ENCODE measurements around the gene NAV2. TPM values are rescaled to one million over a fixed set of nuclear protein-coding genes. Genes with fewer than 3 reads are reported as not detected.

NAV2 gene
- polyA plus RNA-seq, 5 donors = 14.5 to 25.1 (median 21.0) TPM

- DNase-seq = no peak
Measured at GRCh38 chr11:19774817-19775580, 62.4 kb downstream of the NAV2 start.

GRCh38 chr11:19775622-19776021 lies 63.0 kb downstream of the NAV2 start:
- no peak for DNase-seq

- DNase-seq = no peak
Measured at GRCh38 chr11:19777039-19777376, 64.4 kb downstream of the NAV2 start.

- DNase-seq = no peak
Measured at GRCh38 chr11:19777377-19778102, 64.9 kb downstream of the NAV2 start.

- DNase-seq = no peak
Measured at GRCh38 chr11:19779740-19780139, 67.1 kb downstream of the NAV2 start.

GRCh38 chr11:19781351-19781750 lies 68.7 kb downstream of the NAV2 start:
- no peak for DNase-seq

GRCh38 chr11:19785265-19785664 lies 72.6 kb downstream of the NAV2 start:
- no peak for DNase-seq

- DNase-seq = no peak
Measured at GRCh38 chr11:19786644-19787043, 74.0 kb downstream of the NAV2 start.

- DNase-seq = no peak
Measured at GRCh38 chr11:19788435-19788834, 75.8 kb downstream of the NAV2 start.

- no peak for DNase-seq
Measured at GRCh38 chr11:19789245-19789644, 76.6 kb downstream of the NAV2 start.

GRCh38 chr11:19789835-19790710 lies 77.4 kb downstream of the NAV2 start:
- DNase-seq = no peak

GRCh38 chr11:19790831-19791552 lies 78.4 kb downstream of the NAV2 start:
- DNase-seq = no peak

- no peak for DNase-seq
Measured at GRCh38 chr11:19792510-19792909, 79.9 kb downstream of the NAV2 start.

GRCh38 chr11:19793326-19793725 lies 80.7 kb downstream of the NAV2 start:
- no peak for DNase-seq

GRCh38 chr11:19794161-19794560 lies 81.5 kb downstream of the NAV2 start:
- no peak for DNase-seq

GRCh38 chr11:19795082-19795481 lies 82.4 kb downstream of the NAV2 start:
- DNase-seq = no peak

- no peak for DNase-seq
Measured at GRCh38 chr11:19800162-19800561, 87.5 kb downstream of the NAV2 start.

GRCh38 chr11:19800714-19801519 lies 88.3 kb downstream of the NAV2 start:
- no peak for DNase-seq

- DNase-seq = no peak
Measured at GRCh38 chr11:19802773-19803293, 90.2 kb downstream of the NAV2 start.

GRCh38 chr11:19803506-19803998 lies 90.9 kb downstream of the NAV2 start:
- DNase-seq = peak in 1 of 2 donors; percentile 40

All from right lung (tissue), 5 donors.